OCI-LY3 (cell line): ENCODE measurements around the gene FNDC3A.

ENCODE experiments used
- H2AFZ ChIP-seq: fragments of 200-600, 300-600 bp; shearing (Covaris generic); 2 replicates; pipeline ENCODE4 v1.6.0; 2014; ENCODE audit warnings: antibody characterized with exemption, low read depth, low read length
- H3K27ac ChIP-seq: fragments of 200-600, 300-600 bp; sonication (generic); 2 replicates; pipeline ENCODE4 v1.5.1; 2014; ENCODE audit warnings: mild to moderate bottlenecking, low read length, moderate library complexity, mixed read lengths
- H3K27me3 ChIP-seq: fragments of 200-600, 300-600 bp; sonication (generic); 2 replicates; pipeline ENCODE4 v1.6.1; 2014; ENCODE audit warnings: low read depth, low read length, mixed read lengths
- H3K36me3 ChIP-seq: fragments of 200-600, 300-600 bp; sonication (generic); replicated peaks from 2 replicates; pipeline ENCODE3; 2014; ENCODE audit warnings: low read depth, low read length, mixed read lengths
- H3K4me1 ChIP-seq: fragments of 300-600, 200-600 bp; sonication (generic); 2 replicates; pipeline ENCODE4 v1.6.1; 2014; ENCODE audit warnings: low read length, mixed read lengths
- H3K4me2 ChIP-seq: fragments of 200-600, 300-600 bp; sonication (generic); 2 replicates; pipeline ENCODE4 v1.6.1; 2014; ENCODE audit warnings: low read length, mixed read lengths
- H3K4me3 ChIP-seq: fragments of 300-600, 200-600 bp; sonication (generic); 2 replicates; pipeline ENCODE4 v1.5.1; 2014; ENCODE audit warnings: antibody characterized with exemption, mild to moderate bottlenecking, low read length, moderate library complexity
- H3K79me2 ChIP-seq: fragments of 300-600, 200-600 bp; shearing (Covaris generic); 2 replicates; pipeline ENCODE4 v1.6.1; 2014; ENCODE audit warnings: mild to moderate bottlenecking, low read length, mixed read lengths
- H3K9ac ChIP-seq: fragments of 300-600, 200-600 bp; shearing (Covaris generic); 2 replicates; pipeline ENCODE4 v1.6.0; 2014; ENCODE audit warnings: mild to moderate bottlenecking, low read length, moderate library complexity
- H3K9me3 ChIP-seq: fragments of 200-600, 300-600 bp; shearing (Covaris generic); 2 replicates; pipeline ENCODE4 v1.6.1; 2014; ENCODE audit warnings: low read length, mixed read lengths; ENCODE audit not compliant: insufficient read depth
- H4K20me1 ChIP-seq: fragments of 200-600, 300-600 bp; sonication (generic); 2 replicates; pipeline ENCODE4 v1.6.1; 2016; ENCODE audit warnings: low read length, mixed read lengths; ENCODE audit not compliant: insufficient read depth
- EZH2phosphoT487 ChIP-seq: fragments of 200-600 bp; shearing (Covaris generic); IDR thresholded peaks from 2 replicates; pipeline ENCODE4 v1.6.1; 2018; ENCODE audit warnings: antibody characterized with exemption, mixed run types, low read depth
- TF ChIP-seq, protein P1 (sequence below): fragments of 200-600, 300-600 bp; sonication (generic); IDR thresholded peaks from 2 replicates; pipeline ENCODE4 v1.5.1; 2014; ENCODE audit warnings: antibody characterized with exemption, low read length, low read depth

The FNDC3A gene

DNA sequence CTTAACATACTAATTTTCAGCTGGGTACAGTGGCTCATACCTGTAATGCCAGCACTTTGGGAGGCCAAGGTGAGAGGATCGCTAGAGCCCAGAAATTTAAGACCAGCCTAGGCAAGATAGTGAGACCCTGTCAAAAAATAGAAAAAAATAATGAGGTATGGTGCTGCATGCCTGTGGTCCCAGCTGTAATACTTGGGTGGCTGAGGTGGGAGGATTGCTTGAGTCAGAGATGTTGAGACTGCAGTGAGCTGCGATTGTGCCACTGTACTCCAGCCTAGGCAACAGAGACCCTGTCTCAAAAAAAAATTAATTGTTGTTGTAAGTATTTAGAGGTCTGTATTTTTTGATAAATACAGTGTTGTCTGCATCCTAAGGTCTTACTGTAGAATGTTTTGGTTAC, 66.8 kb downstream of the FNDC3A start:
- H3K79me2 ChIP-seq, result no peaks in the 10 kb centered on the region
- H3K9ac ChIP-seq, result no peak overlapping the region
- H4K20me1 ChIP-seq, result no peaks in the 10 kb centered on the region
- H3K27ac ChIP-seq, result no peak overlapping the region
- H3K4me3 ChIP-seq, result no peak overlapping the region
- no peak overlapping the region for H3K4me2 ChIP-seq
- H3K27me3 ChIP-seq, result no peaks in the 10 kb centered on the region
- no peaks in the 10 kb centered on the region for H3K9me3 ChIP-seq
- TF ChIP-seq, protein P1, sequence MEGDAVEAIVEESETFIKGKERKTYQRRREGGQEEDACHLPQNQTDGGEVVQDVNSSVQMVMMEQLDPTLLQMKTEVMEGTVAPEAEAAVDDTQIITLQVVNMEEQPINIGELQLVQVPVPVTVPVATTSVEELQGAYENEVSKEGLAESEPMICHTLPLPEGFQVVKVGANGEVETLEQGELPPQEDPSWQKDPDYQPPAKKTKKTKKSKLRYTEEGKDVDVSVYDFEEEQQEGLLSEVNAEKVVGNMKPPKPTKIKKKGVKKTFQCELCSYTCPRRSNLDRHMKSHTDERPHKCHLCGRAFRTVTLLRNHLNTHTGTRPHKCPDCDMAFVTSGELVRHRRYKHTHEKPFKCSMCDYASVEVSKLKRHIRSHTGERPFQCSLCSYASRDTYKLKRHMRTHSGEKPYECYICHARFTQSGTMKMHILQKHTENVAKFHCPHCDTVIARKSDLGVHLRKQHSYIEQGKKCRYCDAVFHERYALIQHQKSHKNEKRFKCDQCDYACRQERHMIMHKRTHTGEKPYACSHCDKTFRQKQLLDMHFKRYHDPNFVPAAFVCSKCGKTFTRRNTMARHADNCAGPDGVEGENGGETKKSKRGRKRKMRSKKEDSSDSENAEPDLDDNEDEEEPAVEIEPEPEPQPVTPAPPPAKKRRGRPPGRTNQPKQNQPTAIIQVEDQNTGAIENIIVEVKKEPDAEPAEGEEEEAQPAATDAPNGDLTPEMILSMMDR, result no peak
- no peak for TF ChIP-seq EZH2phosphoT487
- H2AFZ ChIP-seq, result no peak overlapping the region
- H3K4me1 ChIP-seq, result no peaks in the 10 kb centered on the region
- peaks cover 12% of the 10 kb centered on the region for H3K36me3 ChIP-seq

DNA sequence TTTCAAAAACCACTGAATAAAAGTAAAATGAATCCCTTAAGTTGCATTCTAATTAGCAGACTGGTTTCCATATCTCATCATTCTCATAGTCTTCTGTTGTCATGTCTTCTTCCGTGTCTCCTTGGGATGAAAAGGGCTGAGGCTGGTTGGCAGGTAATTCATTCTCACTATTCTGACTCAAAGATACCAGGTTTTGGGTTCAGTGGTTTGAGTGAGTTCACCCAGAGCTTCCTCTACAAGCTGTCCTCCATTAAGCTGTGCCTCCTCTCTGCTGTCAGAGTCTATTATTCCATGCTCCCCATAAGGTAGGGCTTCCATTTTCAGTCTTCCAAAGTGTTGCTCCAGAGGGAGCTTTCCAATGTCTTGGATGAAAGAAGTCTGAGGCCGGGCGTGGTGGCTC, 68.3 kb downstream of the FNDC3A start:
- TF ChIP-seq, protein P1, result no peak
- no peak for TF ChIP-seq EZH2phosphoT487
- Histone ChIP-seq H2AFZ (no peak overlapping the region), H3K27me3 (no peaks in the 10 kb centered on the region), H3K9ac (no peak overlapping the region), H3K4me1 (no peaks in the 10 kb centered on the region), H3K27ac (no peak overlapping the region), H3K9me3 (no peaks in the 10 kb centered on the region), H3K4me2 (no peak overlapping the region), H4K20me1 (no peaks in the 10 kb centered on the region), H3K36me3 (peaks cover 12% of the 10 kb centered on the region), H3K79me2 (no peaks in the 10 kb centered on the region), H3K4me3 (no peak overlapping the region)

DNA sequence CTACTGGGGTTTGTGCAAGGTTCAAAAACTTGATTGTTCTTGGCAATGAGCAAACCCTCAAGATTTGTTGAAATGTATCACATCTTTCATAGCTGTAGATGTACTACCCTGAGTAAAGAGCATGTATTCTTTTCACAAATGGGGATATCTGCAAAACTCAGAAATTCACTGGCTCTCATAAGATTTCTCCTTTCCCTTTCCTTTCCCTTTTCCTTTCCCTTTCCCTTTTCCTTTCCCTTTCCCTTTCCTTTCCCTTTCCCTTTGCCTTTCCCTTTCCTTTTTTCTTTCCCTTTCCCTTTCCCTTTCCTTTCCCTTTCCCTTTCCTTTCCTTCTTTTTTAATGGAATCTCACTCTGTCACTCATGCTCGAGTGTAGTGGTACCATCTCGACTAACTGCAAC, 69.1 kb downstream of the FNDC3A start:
- H3K27ac ChIP-seq, result no peak overlapping the region
- no peaks in the 10 kb centered on the region for H3K4me1 ChIP-seq
- no peak overlapping the region for H3K4me2 ChIP-seq
- H2AFZ ChIP-seq, result no peak overlapping the region
- H4K20me1 ChIP-seq, result no peaks in the 10 kb centered on the region
- H3K9ac ChIP-seq, result no peak overlapping the region
- peaks cover 12% of the 10 kb centered on the region for H3K36me3 ChIP-seq
- no peak for TF ChIP-seq EZH2phosphoT487
- TF ChIP-seq, protein P1, result no peak
- H3K9me3 ChIP-seq, result no peaks in the 10 kb centered on the region
- H3K27me3 ChIP-seq, result no peaks in the 10 kb centered on the region
- no peak overlapping the region for H3K4me3 ChIP-seq
- no peaks in the 10 kb centered on the region for H3K79me2 ChIP-seq

DNA sequence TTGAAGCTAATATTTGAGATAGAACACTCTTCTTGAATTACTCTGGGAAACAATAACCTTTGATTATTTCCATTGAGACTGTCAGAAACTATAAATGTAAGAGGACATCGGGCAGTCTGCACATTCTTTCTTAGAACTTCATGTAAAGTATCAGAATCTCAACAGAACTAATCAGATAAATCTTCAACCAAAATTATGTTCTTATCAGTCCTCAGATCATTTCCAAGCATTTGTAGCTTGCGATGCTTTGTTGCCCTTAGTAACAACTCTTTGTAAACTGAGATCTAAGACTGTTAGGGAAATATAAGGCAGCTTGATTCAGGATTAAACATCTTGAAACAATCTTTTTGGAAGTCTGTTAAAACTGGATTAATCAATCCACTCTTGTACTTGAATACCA, 70.3 kb downstream of the FNDC3A start:
- Histone ChIP-seq H3K79me2 (0 out of 2 replicates have a peak, but pooled peaks cover 4% of the 10 kb centered on the region), H3K4me2 (no peak overlapping the region), H3K27ac (no peak overlapping the region), H3K4me1 (no peaks in the 10 kb centered on the region), H4K20me1 (no peaks in the 10 kb centered on the region), H3K36me3 (peaks cover 10% of the 10 kb centered on the region), H3K9ac (no peak overlapping the region), H3K9me3 (no peaks in the 10 kb centered on the region), H3K27me3 (no peaks in the 10 kb centered on the region), H2AFZ (no peak overlapping the region), H3K4me3 (no peak overlapping the region)
- no peak for TF ChIP-seq EZH2phosphoT487
- TF ChIP-seq, protein P1, result no peak
